ENCODE measurements around the gene ARHGAP32.

The ARHGAP32 gene

DNA sequence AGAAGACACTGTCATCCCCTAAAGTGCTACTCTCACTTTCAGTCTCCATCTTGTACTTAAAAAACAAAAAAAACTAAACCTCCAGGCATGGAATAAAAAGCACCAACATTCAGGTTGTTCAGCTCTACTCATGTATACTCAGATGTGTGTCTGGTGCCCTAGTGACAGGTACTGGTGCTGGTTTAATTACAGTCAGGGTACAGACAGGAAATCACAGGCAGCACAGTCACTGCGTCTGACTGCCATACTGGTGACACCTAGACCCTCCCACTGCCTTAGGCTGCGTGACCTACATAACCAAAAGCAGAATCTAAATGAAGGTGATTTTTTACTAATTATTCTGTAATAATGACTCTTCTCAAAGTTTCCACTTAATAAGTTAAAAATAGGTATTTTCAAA, at the start of gene ARHGAP32:
Gene ARHGAP32 (minus strand): TSS at position 176 of the 400 bp plus-strand sequence. CDS start 127 bp downstream, at position 49.
- no peak for DNase-seq (ENCODE audit: low spot score)

DNA sequence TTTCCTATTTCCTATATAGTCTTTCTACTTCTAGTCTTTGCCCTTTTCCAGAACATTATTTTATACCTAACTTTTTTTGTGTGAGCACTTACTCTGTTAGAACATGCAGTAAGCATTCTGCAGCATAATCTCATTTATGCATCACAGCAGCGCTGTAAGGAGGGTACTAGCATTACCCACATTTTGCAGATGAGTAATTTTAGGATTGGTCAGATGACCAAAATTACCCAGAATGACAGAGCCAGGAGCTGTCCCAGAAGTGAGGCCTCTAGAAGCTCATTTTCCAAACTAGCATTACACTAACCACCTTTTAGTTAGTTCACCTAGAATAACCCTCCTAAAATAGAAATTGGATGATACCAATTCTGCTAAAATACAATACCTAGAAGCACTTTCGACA, 47.1 kb upstream of the ARHGAP32 start:
- DNase-seq (ENCODE audit: low spot score): no peak

DNA sequence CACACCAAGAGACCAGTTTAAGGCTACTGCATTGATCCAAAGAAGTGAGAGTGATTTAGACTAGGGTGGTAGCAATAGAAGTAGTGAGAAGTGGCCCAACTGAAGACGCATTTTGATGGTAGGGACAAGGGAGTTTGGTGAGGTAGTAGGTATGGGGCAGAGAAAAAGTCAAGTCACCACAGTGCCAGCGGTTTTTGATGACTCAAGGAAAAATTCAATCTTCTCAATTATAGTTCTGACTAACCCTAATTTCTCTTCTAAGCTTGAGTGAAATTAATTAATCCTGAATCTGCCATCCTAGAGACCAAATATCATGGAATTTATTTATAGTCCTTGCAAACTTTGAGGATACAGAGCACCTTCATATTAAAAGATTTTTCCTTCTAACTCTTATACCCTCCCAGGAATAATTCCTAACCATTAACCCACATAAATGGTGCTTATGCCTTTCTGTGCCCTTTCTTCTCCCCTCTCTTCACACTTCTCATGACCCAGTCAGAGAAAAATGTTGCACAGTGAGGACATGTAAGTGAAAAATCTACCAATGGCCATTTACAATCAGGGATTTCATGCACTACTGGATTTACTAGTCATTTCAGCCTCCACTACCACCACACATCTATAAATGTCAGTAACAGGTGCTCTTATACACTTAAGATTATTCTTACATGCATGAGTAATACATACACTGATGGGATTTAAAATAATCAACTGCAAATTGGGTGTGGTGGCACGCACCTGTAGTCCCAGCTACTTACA, 45.9 kb upstream of the ARHGAP32 start:
- DNase-seq (ENCODE audit: low spot score): no peak

DNA sequence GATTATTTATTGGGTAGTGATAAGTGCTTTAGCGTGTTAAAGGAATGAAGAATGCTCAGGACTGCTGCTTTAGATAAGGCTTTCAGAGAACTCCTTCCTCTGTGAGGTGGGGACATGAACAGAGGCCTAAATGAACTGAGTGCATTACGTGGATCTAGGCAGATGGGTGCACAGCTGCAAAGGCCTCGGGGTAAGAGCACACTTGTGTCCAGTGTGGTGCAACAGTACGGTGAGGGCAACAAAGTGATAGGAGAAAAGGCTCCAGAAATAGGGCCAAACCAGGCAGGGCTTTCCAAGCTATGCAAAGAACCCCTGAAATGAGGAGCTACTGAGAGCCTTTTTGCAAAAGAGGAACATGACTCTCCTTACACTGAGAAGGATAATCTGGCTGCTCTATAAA, 45.3 kb upstream of the ARHGAP32 start:
- DNase-seq (ENCODE audit: low spot score): no peak

DNA sequence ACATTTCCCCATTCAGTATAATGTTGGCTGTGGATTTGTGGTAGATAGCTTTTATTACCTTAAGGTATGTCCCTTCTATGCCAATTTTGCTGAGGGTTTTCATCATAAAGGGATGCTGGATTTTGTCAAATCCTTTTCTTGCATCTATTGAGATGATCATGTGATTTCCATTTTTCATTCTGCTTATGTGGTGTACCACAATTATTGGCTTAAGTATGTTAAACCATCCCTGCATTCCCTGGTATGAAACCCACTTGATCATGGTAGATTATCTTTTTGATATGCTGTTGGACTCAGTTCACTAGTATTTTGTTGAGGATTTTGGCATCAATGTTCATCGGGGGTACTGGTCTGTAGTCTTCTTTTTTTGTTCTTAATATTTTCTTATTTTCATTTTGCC, 44.7 kb upstream of the ARHGAP32 start:
- DNase-seq (ENCODE audit: low spot score): no peak

DNA sequence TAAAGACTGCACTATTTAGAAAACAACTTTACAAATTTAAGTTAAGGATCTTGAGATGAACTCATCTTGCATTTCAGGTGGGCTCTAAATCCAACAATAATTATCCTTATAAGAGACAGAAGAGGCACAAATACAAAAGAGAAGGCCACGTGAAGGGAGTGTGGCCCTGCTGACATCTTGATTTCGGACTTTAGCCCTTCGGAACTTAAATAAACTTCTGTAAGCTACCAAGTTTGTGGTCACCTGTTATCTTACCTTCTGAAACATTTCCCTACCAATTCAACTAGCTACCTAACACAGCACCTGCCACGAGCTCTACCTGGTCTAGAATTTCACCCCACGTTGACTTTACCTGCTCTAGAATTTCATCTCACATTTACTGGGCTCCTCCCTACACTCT, 42.9 kb upstream of the ARHGAP32 start:
- no peak for DNase-seq (ENCODE audit: low spot score)

DNA sequence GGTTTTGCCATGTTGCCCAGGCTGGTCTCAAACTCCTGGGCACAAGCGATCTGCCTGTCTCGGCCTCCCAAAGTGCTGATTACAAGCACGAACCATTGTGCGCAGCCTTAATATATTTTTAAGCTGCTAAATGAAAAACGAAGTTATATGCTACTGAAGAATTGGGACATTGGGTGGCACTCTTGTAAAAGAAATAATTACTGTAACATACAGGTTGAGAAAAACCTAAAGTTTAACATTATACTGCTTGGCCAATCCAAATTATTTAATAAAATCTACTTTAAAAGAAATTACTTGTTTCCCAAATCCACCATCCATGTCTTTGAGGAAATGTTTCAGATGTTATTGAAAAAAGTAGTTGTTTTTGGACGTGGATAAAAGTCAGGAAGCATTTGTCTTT, 37.9 kb upstream of the ARHGAP32 start:
- peak; percentile 9 for DNase-seq (ENCODE audit: low spot score)

DNA sequence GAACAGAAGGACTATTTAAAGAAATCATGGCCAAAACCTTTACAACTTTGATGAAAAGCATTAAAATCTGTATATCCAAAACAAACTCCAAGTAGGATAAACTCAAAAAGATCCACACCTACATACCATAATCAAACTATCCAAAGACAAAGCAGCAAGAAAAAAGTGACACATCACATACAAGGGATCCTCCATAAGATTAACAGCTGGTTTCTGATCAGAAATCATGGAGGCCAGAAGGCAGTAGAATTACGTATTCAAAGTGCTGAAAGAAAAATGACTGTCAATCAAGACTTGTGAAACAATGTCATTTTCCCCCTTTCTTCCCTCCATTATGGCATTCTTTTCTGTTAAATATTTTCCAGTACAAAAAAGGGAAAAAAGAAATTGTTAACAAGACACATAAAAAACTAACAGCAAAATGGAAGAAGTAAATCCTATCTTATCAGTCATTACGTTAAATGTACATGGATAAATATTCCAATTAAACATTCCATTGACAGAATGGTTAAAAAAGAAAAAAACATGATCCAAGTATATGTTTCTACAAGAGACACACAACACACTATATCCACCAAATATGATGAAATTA, 34.2 kb upstream of the ARHGAP32 start:
- no peak for DNase-seq (ENCODE audit: low spot score)

DNA sequence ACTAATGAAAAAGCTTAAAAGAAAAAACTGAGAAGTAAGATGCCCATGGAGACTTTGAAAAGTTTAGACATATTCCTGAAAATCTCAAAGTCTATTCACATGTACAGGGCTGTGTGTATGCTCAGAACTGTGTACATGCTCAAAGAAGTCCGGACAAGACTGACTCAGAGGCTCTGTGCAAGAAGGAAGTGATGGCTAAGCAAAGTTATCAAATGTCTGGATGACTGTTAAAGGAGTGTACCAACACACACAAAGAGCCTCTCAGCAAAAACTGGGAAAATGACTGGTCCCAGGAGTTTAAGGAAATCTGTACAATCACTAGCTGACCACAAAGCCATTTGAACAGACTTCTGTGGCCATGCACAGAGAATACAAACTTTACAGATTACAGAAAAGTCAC, 33.1 kb upstream of the ARHGAP32 start:
- DNase-seq (ENCODE audit: low spot score): no peak

DNA sequence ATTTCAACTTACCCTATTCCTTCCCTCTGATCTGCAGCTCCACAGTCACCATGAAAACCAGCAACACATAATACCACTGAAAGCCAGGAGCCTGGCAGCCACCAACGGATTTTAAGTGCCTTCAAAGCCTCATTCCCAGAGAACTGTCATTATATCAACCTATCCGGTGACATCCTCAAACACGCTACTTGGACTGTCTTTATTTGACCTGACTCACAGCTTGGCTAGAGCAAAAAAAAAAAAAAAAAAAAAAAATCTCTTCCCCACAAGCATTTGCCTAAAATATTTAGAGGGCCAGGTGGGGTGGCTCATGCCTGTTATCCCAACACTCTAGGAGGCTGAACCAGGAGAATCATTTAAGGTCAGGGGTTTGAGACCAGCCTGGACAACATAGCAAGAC, 32.4 kb upstream of the ARHGAP32 start:
- no peak for DNase-seq (ENCODE audit: low spot score)

DNA sequence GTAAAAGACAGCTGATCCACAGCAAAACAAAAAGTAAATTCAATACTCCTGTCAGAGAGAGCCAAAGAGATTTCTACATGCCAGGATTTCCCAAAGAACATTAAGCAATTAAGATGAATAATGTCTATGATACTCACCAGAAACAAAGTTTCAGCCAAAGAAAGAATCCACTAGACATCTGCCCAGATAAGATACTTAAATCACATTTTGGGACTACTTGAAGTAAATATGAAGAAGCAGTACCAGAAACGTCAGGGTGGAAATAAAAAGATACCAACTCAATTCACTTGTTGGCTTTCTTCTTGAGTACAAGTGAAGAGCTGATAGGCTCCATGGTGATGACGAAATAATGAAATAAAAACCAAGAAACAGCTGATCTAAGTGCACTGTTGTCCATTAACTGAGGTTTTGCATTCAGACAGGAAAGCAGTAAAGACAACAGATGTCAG, 31.6 kb upstream of the ARHGAP32 start:
- DNase-seq (ENCODE audit: low spot score): no peak

DNA sequence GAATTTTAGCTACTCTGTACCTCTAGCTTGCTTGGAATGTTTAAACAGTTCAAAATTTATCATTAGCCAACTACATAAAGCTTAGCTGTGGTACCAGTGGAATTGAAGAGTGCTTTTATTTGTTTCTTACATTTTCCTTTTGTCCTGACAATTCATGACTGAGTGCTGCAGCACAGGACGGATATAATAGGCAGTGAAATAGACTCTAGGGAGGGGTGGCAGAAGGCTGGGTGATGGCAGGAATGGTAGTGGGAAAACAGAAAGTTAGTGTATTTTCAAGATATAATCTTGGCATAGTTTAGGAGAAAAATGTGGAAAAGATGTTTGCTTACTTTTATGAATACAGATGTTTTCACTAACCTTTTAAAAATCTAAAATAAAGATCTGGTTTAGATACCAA, 31.1 kb upstream of the ARHGAP32 start:
- no peak for DNase-seq (ENCODE audit: low spot score)

DNA sequence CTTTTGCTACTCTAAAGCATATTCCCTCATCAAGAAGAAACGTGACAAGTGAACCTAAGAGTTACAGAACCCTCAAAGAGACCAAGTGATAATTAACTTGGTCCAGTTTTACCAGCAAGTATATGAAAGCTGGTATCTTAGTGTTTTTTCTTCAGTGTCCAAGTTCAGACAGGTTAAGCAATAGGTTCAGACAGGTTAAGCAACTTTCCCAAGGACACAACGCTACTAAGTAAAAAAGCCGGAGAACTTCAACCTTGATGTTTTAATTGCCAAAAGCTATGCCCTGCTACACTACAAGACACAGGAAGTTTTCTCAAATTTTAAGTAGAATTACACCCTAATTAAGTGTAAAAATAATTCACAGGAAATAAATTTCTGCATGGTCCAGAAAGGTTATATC, 30.0 kb upstream of the ARHGAP32 start:
- no peak for DNase-seq (ENCODE audit: low spot score)

DNA sequence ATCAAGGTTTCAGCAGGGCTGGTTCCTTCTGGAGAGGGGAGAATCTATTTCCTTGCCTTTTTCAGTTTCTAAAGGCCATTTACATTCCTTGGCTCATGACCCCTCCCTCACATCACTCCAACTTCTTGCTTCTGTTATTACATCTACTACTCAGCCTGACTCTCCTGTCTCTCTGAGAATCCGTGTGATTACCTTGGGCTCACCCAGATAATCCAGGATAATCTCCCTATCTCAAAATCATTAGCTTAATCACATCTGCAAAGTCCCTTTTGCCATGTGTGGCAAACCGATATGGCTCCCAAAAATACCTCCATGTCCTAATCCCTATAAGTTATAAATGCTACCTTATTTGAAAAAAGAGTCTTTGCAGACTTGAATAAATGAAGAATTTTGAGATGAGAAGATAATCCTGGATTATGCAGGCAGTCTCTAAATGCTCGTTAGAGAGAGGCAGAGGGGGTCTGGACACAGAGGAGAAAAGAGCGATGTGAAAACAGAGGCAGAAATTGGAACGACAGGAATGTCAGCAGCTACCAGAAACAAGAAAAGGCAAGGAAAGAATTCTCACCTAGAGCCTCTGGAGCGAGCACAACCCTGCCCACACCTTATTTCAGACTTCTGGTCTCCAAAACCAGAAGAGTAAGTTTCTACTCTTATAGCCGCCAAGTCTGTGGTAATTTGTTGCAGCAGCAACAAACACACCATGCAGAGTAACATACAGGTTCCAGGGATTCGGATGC, 23.6 kb upstream of the ARHGAP32 start:
- DNase-seq (ENCODE audit: low spot score): no peak

DNA sequence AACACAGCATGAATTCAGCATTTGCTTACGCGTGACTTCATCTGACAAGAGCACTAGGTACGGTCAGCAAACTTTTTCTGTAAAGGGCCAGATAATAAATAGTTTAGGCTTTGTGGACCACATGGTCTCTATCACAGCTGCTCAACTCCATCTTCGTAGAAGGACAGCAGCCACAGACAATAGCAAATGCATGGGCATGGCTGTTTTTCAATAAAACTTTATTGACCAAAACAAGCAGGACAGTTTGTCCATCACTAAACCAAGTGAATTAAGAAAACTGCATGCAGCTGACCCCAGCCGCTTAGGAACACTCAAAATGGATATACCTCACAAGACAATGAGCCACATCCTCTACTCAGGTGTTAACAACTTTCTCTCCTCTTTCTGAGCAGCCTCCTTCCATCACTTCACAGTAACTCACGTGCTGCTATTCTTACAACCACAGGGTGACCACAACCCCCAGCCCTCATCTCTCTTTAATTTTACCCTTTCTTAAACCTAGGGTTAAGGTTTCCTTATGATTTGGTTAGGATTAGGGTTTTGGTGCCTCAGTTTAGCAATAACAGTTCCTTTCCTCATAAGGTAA, 22.7 kb upstream of the ARHGAP32 start:
- no peak for DNase-seq (ENCODE audit: low spot score)

DNA sequence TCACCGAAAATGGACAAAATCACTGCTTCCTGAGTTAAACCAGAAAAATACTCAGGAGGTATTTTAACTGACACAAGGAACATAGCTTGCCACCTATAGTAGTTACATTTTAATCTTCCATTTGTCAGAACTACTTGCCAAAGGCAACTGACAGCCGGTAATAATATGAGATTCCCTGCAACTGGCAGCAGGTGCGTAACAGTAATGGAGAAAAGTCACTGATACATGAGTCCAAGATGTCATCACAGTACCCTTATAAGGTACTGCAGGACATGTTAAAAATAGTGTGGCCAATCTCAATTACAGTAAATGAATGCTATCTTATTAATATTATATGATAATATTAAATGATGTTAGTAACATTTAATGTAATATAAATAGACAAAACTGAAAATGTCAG, 21.1 kb upstream of the ARHGAP32 start:
- DNase-seq (ENCODE audit: low spot score): no peak

DNA sequence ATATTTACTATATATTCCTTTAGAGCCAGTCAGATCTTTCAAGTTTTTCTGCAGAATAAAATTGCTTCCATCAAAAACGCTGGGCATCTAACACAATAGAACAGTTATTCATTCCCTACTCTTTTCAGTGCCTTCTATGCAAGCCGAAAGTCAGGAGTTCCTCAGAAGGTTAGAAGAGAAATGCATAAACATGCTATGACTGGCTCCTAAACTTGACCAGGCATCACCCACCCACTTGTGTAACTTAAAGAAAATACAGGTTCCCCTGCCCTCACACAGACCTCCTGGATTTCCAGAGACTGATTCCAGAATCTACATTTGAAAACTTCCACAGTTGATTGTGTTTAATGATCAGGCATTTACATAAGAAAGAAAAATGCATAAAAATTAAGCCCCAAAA, 19.3 kb upstream of the ARHGAP32 start:
- DNase-seq (ENCODE audit: low spot score): no peak

DNA sequence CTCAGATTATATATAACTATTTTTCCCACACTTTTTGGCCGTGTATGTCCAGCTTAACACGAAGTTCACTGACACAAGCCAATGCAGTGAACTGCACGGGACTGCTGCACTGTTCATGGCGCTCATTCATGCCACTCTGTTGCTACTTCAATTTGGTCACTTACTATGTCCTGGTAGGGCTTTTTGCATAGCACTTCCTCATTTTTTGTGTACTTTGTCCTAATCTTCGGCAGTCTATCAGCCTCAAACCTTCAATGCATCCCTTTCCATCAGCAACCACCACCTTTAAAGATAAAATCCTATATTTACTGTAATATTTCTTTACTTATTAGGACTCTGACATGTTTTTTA, 18.7 kb upstream of the ARHGAP32 start:
- DNase-seq (ENCODE audit: low spot score): no peak

DNA sequence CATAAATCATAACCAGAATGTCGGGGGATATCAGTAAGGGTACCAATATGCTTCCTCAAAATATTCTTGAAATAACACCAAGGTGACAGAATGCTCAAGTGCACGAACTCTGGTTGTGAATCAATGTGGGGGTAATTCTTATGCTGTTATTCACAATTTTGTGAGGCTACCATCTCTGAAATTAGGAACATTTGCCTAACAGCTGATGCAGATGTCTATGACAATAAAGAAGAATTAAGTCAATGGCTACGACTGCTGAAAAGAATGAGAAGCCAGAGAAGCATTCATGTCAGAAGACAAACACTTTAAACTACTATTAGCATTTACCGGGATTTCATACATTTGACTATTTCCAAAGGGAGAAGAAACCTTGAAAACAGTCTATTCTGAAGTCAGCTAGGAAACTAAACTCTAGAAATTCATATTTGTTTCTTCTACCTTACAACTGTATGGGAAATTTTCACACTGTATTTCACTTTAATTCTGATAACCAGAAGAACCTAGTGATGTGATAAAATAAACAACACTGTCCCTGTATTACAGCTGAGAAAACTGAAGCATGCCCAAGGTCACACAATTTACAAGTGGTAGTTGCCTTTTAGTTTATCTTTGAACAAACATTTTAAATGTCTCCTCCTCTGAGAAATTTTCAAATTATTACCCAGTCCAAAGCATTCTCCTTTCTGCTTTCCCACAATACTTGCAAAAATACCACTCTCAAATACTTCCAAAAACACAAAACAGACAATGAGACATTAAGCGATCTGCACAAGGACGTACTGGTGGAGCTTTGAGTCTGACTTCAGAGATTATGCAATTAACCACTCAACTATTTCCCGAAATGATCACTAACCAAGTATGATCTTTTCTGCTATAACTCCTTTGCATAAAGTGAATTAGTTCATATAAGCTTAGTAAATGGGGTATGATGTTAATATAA, 18.0 kb upstream of the ARHGAP32 start:
- no peak for DNase-seq (ENCODE audit: low spot score)

DNA sequence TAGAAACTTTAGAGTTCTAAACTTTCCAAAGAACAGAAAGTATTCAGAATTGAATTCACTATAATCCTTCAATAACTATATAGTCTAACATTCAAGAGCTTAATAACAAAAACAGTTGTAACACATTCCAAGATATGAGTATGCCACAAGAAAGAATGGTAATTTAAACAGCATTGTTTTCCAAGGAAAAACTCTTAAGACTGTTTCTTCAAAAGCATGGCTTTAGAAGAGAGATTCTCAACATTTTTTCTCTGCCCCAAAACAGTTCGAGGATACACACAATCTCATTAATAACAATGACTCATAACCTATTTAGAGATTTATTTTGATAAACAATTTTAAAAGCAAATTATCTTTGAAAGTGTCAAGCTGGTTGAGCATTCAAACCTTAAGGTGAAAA, 16.7 kb upstream of the ARHGAP32 start:
- DNase-seq (ENCODE audit: low spot score): no peak

DNA sequence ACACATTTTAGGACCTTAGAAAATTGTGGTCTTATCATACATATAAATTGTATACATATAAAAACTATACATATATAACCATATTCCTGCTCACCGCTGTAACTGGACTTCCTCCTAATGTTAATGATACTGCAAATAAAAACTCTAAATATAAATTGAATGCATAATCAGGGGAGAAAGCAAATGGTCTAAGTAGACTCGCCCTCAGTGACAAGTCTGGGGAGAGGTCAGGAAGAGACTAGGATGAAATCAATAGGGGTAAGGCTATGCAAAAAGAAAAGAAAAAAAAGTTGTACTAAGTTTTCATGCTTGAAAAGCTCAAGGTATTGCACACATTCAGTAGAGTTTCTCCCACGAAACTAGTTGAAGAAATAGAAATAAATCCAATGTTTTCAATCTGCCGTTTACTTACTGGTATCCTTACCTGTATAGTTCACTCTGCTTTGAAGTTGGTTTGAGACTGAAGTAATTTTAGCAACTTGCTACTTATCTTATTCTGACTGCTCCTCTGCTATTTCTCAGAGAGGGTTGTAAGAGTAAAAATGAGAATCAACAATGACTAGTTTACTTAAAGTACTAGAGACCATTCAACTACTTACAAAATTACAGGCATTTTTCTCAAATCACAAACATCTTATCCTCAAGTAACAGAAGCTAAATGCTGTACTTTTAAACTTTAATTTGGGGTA, 12.2 kb upstream of the ARHGAP32 start:
- DNase-seq (ENCODE audit: low spot score): no peak

Data from putamen (tissue), 1 donor.